PC-9 (cell line): ENCODE results near the gene GBX2. TPM values are rescaled to one million over a fixed set of nuclear protein-coding genes. Genes with fewer than 3 reads are reported as not detected.

Experiments used
- BruUV-seq: library from RNA; stranded (reverse); fragments of 400-500 nt; replicated peaks from 2 replicates; lab custom pipeline; 2021; lab: Mats Ljungman, UMichigan
- CTCF ChIA-PET: fragments of 300-600 bp; sonication (Branson Sonifier 250); formaldehyde crosslinking; loops from one replicate; lab custom pipeline; 2022; ENCODE audit warnings: antibody characterized with exemption; lab: Charles Lee
- POLR2A ChIA-PET: fragments of 300-600 bp; sonication (Branson Sonifier 250); formaldehyde crosslinking; loops from one replicate; lab custom pipeline; 2022; ENCODE audit warnings: antibody characterized with exemption; ENCODE audit not compliant: unreplicated experiment; lab: Charles Lee
- DNase-seq, 2 experiments: peaks; one replicate each; pipeline versions ENCODE4 v3.0.0 to v3.0.0-alpha.2; 2015 to 2022; ENCODE audit warnings: mixed read lengths in 1 of 2
- H2AFZ ChIP-seq: fragments of 200-600 bp; sonication (generic); 2 replicates; pipeline ENCODE4 v1.8.1; 2017; ENCODE audit warnings: antibody characterized with exemption
- H3F3A ChIP-seq: fragments of 200-600 bp; sonication (generic); 2 replicates; pipeline ENCODE4 v1.8.1; 2017; ENCODE audit warnings: antibody characterized with exemption, mild to moderate bottlenecking, low read depth; ENCODE audit not compliant: insufficient read depth
- H3K27ac ChIP-seq: fragments of 200-600 bp; sonication (generic); 2 replicates; pipeline ENCODE4 v1.6.1; 2016; ENCODE audit warnings: mixed run types
- H3K27me3 ChIP-seq: fragments of 200-600 bp; sonication (generic); 2 replicates; pipeline ENCODE4 v1.6.1; 2016; ENCODE audit warnings: low read depth, mixed run types; ENCODE audit not compliant: insufficient read depth
- H3K36me3 ChIP-seq: fragments of 200-600 bp; sonication (generic); 2 replicates; pipeline ENCODE4 v1.6.1; 2016; ENCODE audit warnings: low read depth, mixed run types
- H3K4me1 ChIP-seq: fragments of 200-600 bp; sonication (generic); replicated peaks from 2 replicates; pipeline ENCODE4 v1.6.1; 2016; ENCODE audit warnings: mixed run types; ENCODE audit not compliant: insufficient read depth
- H3K4me2 ChIP-seq: fragments of 200-600 bp; sonication (generic); 2 replicates; pipeline ENCODE4 v1.6.1; 2017; ENCODE audit warnings: mixed run types
- H3K4me3 ChIP-seq: fragments of 200-600 bp; sonication (generic); 2 replicates; pipeline ENCODE4 v1.6.1; 2016; ENCODE audit warnings: mixed run types
- H3K79me2 ChIP-seq: fragments of 200-600 bp; sonication (generic); 2 replicates; pipeline ENCODE4 v1.6.1; 2017; ENCODE audit warnings: low read depth, mixed run types
- H3K9me2 ChIP-seq: fragments of 200-600 bp; sonication (generic); 2 replicates; pipeline ENCODE4 v1.8.1; 2017; ENCODE audit warnings: mild to moderate bottlenecking; ENCODE audit not compliant: insufficient read depth
- H3K9me3 ChIP-seq: fragments of 200-600 bp; sonication (generic); 2 replicates; pipeline ENCODE4 v1.8.1; 2016; ENCODE audit warnings: low read depth; ENCODE audit not compliant: insufficient read depth
- H4K20me1 ChIP-seq: fragments of 200-600 bp; sonication (generic); 2 replicates; pipeline ENCODE4 v1.8.1; 2017; ENCODE audit not compliant: insufficient read depth
- EZH2 ChIP-seq: fragments of 200-600 bp; sonication (generic); IDR thresholded peaks from 2 replicates; pipeline ENCODE4 v1.8.0; 2017; ENCODE audit warnings: antibody characterized with exemption, low read depth
- intact Hi-C: fragments of 100-400 bp; cut with micrococcal nuclease; formaldehyde crosslinking; loops from one replicate; pipeline ENCODE4 v1.10.0; 2022; ENCODE audit not compliant: unreplicated experiment
- total RNA-seq: library from RNA; stranded (reverse); gene quantifications from 2 replicates; pipeline ENCODE4 v1.2.3, GENCODE V29; 2021
- TF ChIP-seq, protein P1 (sequence below): fragments of 200-600 bp; sonication (generic); conservative IDR thresholded peaks from 2 replicates; pipeline ENCODE4 v1.6.1; 2017; ENCODE audit warnings: mixed run types, antibody characterized with exemption, mild to moderate bottlenecking, moderate library complexity

GBX2 gene
- total RNA-seq, 1 experiment from 2014 or later = not detected

DNA sequence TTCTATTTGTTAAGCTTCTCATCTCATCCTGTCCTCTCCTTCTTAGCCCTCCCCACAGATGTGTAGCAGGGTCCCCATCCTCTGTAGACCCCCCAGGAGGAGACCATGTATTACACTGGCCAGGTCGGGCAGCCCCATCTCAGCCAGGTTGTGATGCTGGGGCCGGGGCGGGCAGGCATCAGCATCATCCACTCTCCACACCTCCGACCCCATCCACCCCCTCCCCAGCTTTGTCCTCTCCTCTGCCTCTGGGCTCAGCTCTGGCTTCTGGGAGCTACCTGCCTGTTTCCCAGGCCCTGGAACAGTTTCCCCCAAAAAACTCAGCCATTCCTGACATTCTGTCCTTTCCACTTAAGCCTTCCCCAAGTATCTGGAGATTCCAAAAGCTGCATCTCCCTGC is 49.2 kb downstream of the GBX2 start:
- Histone ChIP-seq H3K9me3 (no peaks in the 10 kb centered on the region), H3F3A (no peaks in the 10 kb centered on the region), H3K27ac (no peak overlapping the region), H3K4me3 (no peak overlapping the region), H3K4me2 (no peak overlapping the region), H3K4me1 (no peaks in the 10 kb centered on the region), H3K79me2 (no peaks in the 10 kb centered on the region), H3K9me2 (no peaks in the 10 kb centered on the region), H3K27me3 (no peaks in the 10 kb centered on the region), H2AFZ (no peak overlapping the region), H4K20me1 (peaks cover 30% of the 10 kb centered on the region; the same call in 1 of the 2 replicates), H3K36me3 (no peaks in the 10 kb centered on the region)
- ChIA-PET POLR2A (no interaction called here), CTCF (no interaction called here)
- BruUV-seq = no TSS peak
- TF ChIP-seq EZH2 = no peak
- TF ChIP-seq, protein P1, sequence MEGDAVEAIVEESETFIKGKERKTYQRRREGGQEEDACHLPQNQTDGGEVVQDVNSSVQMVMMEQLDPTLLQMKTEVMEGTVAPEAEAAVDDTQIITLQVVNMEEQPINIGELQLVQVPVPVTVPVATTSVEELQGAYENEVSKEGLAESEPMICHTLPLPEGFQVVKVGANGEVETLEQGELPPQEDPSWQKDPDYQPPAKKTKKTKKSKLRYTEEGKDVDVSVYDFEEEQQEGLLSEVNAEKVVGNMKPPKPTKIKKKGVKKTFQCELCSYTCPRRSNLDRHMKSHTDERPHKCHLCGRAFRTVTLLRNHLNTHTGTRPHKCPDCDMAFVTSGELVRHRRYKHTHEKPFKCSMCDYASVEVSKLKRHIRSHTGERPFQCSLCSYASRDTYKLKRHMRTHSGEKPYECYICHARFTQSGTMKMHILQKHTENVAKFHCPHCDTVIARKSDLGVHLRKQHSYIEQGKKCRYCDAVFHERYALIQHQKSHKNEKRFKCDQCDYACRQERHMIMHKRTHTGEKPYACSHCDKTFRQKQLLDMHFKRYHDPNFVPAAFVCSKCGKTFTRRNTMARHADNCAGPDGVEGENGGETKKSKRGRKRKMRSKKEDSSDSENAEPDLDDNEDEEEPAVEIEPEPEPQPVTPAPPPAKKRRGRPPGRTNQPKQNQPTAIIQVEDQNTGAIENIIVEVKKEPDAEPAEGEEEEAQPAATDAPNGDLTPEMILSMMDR = no peak
- intact Hi-C loops = no loop called here
- no peak for DNase-seq

DNA sequence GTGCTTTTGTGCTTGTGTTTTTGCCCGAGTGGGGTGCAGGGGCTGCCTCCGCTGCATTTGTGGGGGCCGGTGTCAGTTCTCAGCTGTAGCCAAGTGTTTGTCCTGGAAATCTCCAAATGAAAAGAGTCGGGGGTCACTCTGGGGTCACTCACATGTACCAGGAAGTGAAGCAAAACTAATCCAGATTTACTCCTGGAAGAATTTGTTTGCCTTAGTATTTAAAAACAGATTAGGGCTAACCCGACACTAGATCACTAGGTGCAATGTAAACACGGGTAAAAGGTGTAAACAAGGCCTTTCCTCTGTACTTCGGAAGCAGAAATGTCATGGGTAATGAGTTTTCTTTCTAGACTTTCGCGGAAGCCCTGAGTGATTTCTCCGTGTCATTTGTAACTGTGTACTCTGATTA is 50.3 kb downstream of the GBX2 start:
- no TSS peak for BruUV-seq
- no peak overlapping the region for H3K4me2 ChIP-seq
- POLR2A ChIA-PET = no interaction called here

DNA sequence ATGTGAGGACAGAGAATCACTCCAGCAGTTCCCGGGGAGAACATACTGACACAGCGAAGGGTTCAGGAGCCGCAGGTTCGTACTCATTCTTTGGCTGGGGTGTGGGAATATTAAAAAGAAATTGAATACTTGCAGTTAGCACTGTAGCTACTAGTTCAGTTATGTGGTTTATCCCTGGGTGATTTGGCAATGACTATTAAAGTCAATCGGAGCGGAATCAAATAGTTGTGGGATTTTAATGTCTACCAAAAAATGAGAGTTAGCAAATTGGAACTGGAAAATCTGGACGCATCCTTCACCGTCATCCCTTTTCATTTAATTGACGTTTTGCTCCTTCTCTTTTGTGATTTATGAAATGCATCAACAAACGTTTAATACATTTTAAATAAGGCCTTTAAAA is 50.8 kb downstream of the GBX2 start:
- no peak for DNase-seq
- Histone ChIP-seq H3K9me2 (no peaks in the 10 kb centered on the region), H2AFZ (no peak overlapping the region), H4K20me1 (peaks cover 30% of the 10 kb centered on the region; the same call in 1 of the 2 replicates), H3K27me3 (no peaks in the 10 kb centered on the region), H3K27ac (no peak overlapping the region), H3K36me3 (no peaks in the 10 kb centered on the region), H3K79me2 (no peaks in the 10 kb centered on the region), H3K9me3 (no peaks in the 10 kb centered on the region), H3K4me3 (no peak overlapping the region), H3K4me2 (no peak overlapping the region), H3F3A (no peaks in the 10 kb centered on the region), H3K4me1 (no peaks in the 10 kb centered on the region)
- intact Hi-C loops = no loop called here
- TF ChIP-seq EZH2 = no peak
- TF ChIP-seq, protein P1 = no peak
- POLR2A ChIA-PET = interaction anchor here (0.6 kb wide), 1 partner anchor 327 kb away, joined by 4 read pairs; no protein-coding TSS in a partner anchor
- CTCF ChIA-PET = no interaction called here
- no TSS peak for BruUV-seq

More for the DNA sequence above, 50.3 kb downstream of the GBX2 start:
- no peaks in the 10 kb centered on the region for H3K36me3 ChIP-seq
- no peaks in the 10 kb centered on the region for H3K9me2 ChIP-seq
- H4K20me1 ChIP-seq = peaks cover 30% of the 10 kb centered on the region; the same call in 1 of the 2 replicates
- no peak overlapping the region for H3K27ac ChIP-seq
- no peak overlapping the region for H2AFZ ChIP-seq
- CTCF ChIA-PET = no interaction called here
- no peak for DNase-seq
- no peaks in the 10 kb centered on the region for H3F3A ChIP-seq
- H3K4me1 ChIP-seq = no peaks in the 10 kb centered on the region
- intact Hi-C loops = no loop called here
- H3K9me3 ChIP-seq = no peaks in the 10 kb centered on the region
- H3K79me2 ChIP-seq = no peaks in the 10 kb centered on the region
- no peaks in the 10 kb centered on the region for H3K27me3 ChIP-seq
- no peak overlapping the region for H3K4me3 ChIP-seq
- TF ChIP-seq, protein P1 = no peak
- no peak for TF ChIP-seq EZH2

Other genes starting within 250 kb of the GBX2 start
- 0.46 TPM in 1 of 2 replicates, not detected in the other for gene ASB18, start 96.0 kb upstream of the GBX2 start, total RNA-seq